Neuronal stem cell (in vitro differentiated cells): Measurements from ENCODE around the gene BANF1.

Source experiments
- DNase-seq: peaks from one replicate; pipeline ENCODE4 v3.0.0-alpha.2; 2013; ENCODE audit warnings: low spot score
- H2AFZ ChIP-seq: one replicate; pipeline ENCODE4 v1.6.1; 2013; ENCODE audit warnings: mild to moderate bottlenecking, low read length, inconsistent platforms
- H2AK5ac ChIP-seq: 2 replicates; pipeline ENCODE4 v1.6.1; 2013; ENCODE audit warnings: low read depth, mild to moderate bottlenecking, inconsistent platforms, low read length, moderate library complexity, mixed read lengths
- H2BK120ac ChIP-seq: 2 replicates; pipeline ENCODE4 v1.6.1; 2013; ENCODE audit warnings: low read depth, mild to moderate bottlenecking, inconsistent platforms, low read length, moderate library complexity, mixed read lengths
- H2BK12ac ChIP-seq: one replicate; pipeline ENCODE4 v1.6.1; 2013; ENCODE audit warnings: low read length, inconsistent platforms
- H2BK15ac ChIP-seq: 2 replicates; pipeline ENCODE4 v1.6.1; 2013; ENCODE audit warnings: mild to moderate bottlenecking, low read length, inconsistent platforms, mixed read lengths
- H2BK5ac ChIP-seq: one replicate; pipeline ENCODE4 v1.6.1; 2013; ENCODE audit warnings: inconsistent platforms, mild to moderate bottlenecking, low read length, moderate library complexity
- H3K14ac ChIP-seq: one replicate; pipeline ENCODE4 v1.6.1; 2013; ENCODE audit warnings: low read length, inconsistent platforms
- H3K18ac ChIP-seq: 2 replicates; pipeline ENCODE4 v1.6.1; 2013; ENCODE audit warnings: low read length, inconsistent platforms
- H3K23ac ChIP-seq: 2 replicates; pipeline ENCODE4 v1.6.1; 2013; ENCODE audit warnings: low read depth, mild to moderate bottlenecking, mixed read lengths, low read length, inconsistent platforms; ENCODE audit not compliant: poor library complexity
- H3K27ac ChIP-seq: replicated peaks from 3 replicates; pipeline ENCODE4 v1.5.1; 2013; ENCODE audit warnings: low read length, inconsistent platforms
- H3K27me3 ChIP-seq, 3 experiments: 2 replicates each; pipeline ENCODE4 v1.6.1; 2013; ENCODE audit warnings: low read length in 3 of 3, mild to moderate bottlenecking in 2 of 3, inconsistent platforms in 1 of 3, low read depth in 1 of 3, mixed read lengths in 1 of 3, moderate library complexity in 1 of 3; ENCODE audit not compliant: control insufficient read depth in 3 of 3, insufficient read depth in 3 of 3
- H3K36me3 ChIP-seq, 2 donors: replicated peaks in 1 of 2; 2 replicates each; pipeline ENCODE4 v1.6.1; 2013; ENCODE audit warnings: low read length in 2 of 2; ENCODE audit not compliant: control insufficient read depth in 2 of 2, insufficient read depth in 2 of 2
- H3K4ac ChIP-seq: 2 replicates; pipeline ENCODE4 v1.6.1; 2013; ENCODE audit warnings: inconsistent platforms, mild to moderate bottlenecking, low read length, moderate library complexity
- H3K4me1 ChIP-seq, 2 donors: 1 replicate in 1 of 2; 2 replicates in 1 of 2; pipeline ENCODE4 v1.6.1; 2013; ENCODE audit warnings: low read length in 2 of 2, low read depth in 1 of 2; ENCODE audit not compliant: control insufficient read depth in 2 of 2, insufficient read depth in 1 of 2
- H3K4me2 ChIP-seq: one replicate; pipeline ENCODE4 v1.6.1; 2013; ENCODE audit warnings: mild to moderate bottlenecking, low read length, inconsistent platforms; ENCODE audit not compliant: insufficient read depth, poor library complexity, severe bottlenecking
- H3K4me3 ChIP-seq, 2 donors: 2 replicates each; pipeline ENCODE4 v1.5.1; 2013; ENCODE audit warnings: low read length in 2 of 2, mild to moderate bottlenecking in 2 of 2, inconsistent platforms in 1 of 2, moderate library complexity in 1 of 2
- H3K79me1 ChIP-seq: one replicate; pipeline ENCODE4 v1.6.1; 2013; ENCODE audit warnings: low read depth, mild to moderate bottlenecking, inconsistent platforms, low read length, moderate library complexity
- H3K9ac ChIP-seq: one replicate; pipeline ENCODE4 v1.6.1; 2013; ENCODE audit warnings: mild to moderate bottlenecking, low read depth, low read length, inconsistent platforms; ENCODE audit not compliant: poor library complexity
- H3K9me3 ChIP-seq, 2 donors: replicated peaks in 1 of 2; 2 replicates each; pipeline versions ENCODE3 to v1.6.1; 2013; ENCODE audit warnings: low read length in 2 of 2, mild to moderate bottlenecking in 2 of 2, inconsistent platforms in 1 of 2, low read depth in 1 of 2, mixed read lengths in 1 of 2, moderate library complexity in 1 of 2; ENCODE audit not compliant: control insufficient read depth in 2 of 2, insufficient read depth in 1 of 2
- H4K8ac ChIP-seq: one replicate; pipeline ENCODE4 v1.6.1; 2013; ENCODE audit warnings: low read depth, mild to moderate bottlenecking, inconsistent platforms, low read length, moderate library complexity
- H4K91ac ChIP-seq: one replicate; pipeline ENCODE4 v1.6.1; 2013; ENCODE audit warnings: low read length, low read depth, mild to moderate bottlenecking, inconsistent platforms; ENCODE audit not compliant: poor library complexity
- WGBS, 2 donors: extraction: QIAGEN DNeasy Blood & Tissue Kit; methylation state at CpG; one replicate each; pipeline ENCODE4 v1.1.7; 2013; ENCODE audit warnings: missing lambda C conversion rate in 2 of 2, mixed read lengths in 1 of 2; ENCODE audit not compliant: insufficient read length in 2 of 2, insufficient replicate concordance in 1 of 2; ENCODE audit errors: extremely low coverage in 2 of 2; 5-methylcytosine and 5-hydroxymethylcytosine counted together

BANF1 gene

DNA sequence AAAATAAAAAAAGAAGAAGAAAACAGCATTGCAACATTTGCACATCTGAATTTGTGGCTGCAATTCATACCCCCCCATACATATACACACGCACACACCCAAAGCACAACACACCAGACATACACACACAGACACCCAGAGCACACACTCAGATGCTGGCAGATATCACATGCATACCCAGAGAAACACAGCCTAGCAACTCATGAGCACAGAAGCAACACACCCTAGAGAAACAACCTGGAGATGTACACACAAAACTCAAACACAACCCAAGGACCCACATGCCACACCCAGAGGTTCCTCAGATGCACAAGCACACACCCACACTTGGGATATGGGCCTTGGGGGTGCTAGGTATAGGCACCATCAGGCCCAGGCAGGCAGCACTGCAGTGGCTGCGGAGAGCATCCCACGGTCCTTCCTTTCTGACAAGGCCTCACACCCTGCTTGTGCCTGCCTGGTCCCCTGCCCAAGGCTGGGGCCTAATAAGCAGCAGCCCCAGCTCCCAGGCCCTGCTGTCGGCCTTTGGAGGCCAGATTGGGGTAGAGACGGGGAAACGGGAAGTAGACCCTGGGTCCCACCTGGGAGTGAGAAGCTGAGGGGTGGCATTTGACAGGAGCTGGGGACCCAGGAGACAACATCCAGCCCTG lies 12.6 kb downstream of the BANF1 start:
- H2BK5ac ChIP-seq: no peak overlapping the region
- H3K18ac ChIP-seq: peak overlapping the region; percentile 57
- no peak overlapping the region for H3K4me2 ChIP-seq
- no peak overlapping the region for H3K9ac ChIP-seq
- H4K91ac ChIP-seq: no peak overlapping the region
- no peaks in the 10 kb centered on the region for H3K36me3 ChIP-seq
- H3K9me3 ChIP-seq: peaks cover 0 to 2% of the 10 kb centered on the region in 2 donors
- peaks cover 0 to 71% (median 20%) of the 10 kb centered on the region in 3 experiments for H3K27me3 ChIP-seq
- no peak overlapping the region for H2BK12ac ChIP-seq
- no CpG with 5 or more reads among the region's 6 CpGs for WGBS, 2 donors
- no peak overlapping the region for H3K4ac ChIP-seq
- H2BK15ac ChIP-seq: peak overlapping the region; percentile 75
- H4K8ac ChIP-seq: no peak overlapping the region
- no peak overlapping the region for H3K27ac ChIP-seq
- DNase-seq: no peak
- peak overlapping the region; percentile 56 for H2AK5ac ChIP-seq
- peak overlapping the region; percentile 31 for H2BK120ac ChIP-seq
- peak overlapping the region; percentile 31 for H3K23ac ChIP-seq
- no peak overlapping the region for H3K14ac ChIP-seq
- no peaks in the 10 kb centered on the region for H3K79me1 ChIP-seq
- no peak overlapping the region for H2AFZ ChIP-seq
- no peak overlapping the region for H3K4me3 ChIP-seq
- H3K4me1 ChIP-seq: peaks cover 3 to 4% of the 10 kb centered on the region in 2 donors

DNA sequence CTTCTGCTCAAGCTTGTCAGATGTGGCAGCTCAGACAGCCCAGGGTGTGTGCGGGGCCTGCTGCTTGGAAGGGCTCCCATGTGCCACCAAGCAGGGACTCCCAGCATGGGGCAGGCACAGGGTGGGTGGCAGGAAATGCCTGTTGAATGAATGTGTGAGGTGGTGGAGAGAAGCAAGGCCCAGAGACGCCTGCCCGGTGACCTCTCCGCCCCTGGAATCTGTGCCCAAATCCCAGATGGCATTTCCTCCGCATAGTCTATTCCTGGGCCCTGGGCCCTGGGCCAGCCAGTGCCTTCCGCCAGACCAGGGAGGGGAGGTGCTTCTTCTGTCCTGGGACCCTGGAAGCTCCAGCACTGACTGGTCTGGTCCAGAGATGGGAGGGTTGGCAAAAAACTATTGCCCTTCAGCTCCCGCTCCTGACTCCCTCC lies 13.2 kb downstream of the BANF1 start:
- peaks cover 0 to 2% of the 10 kb centered on the region in 2 donors for H3K9me3 ChIP-seq
- H3K14ac ChIP-seq: no peak overlapping the region
- no peak overlapping the region for H3K4me2 ChIP-seq
- H2BK12ac ChIP-seq: no peak overlapping the region
- WGBS, 2 donors: no CpG with 5 or more reads among the region's 7 CpGs
- no peak overlapping the region for H3K4ac ChIP-seq
- peaks cover 3 to 4% of the 10 kb centered on the region in 2 donors for H3K4me1 ChIP-seq
- H2BK5ac ChIP-seq: no peak overlapping the region
- H3K36me3 ChIP-seq: no peaks in the 10 kb centered on the region
- peaks cover 0 to 69% (median 20%) of the 10 kb centered on the region in 3 experiments for H3K27me3 ChIP-seq
- H2BK120ac ChIP-seq: peak overlapping the region; percentile 31
- H3K18ac ChIP-seq: no peak overlapping the region
- H4K91ac ChIP-seq: no peak overlapping the region
- H2AK5ac ChIP-seq: peak overlapping the region; percentile 56
- H4K8ac ChIP-seq: no peak overlapping the region
- H3K23ac ChIP-seq: peak overlapping the region; percentile 31
- no peak overlapping the region for H3K4me3 ChIP-seq
- no peaks in the 10 kb centered on the region for H3K79me1 ChIP-seq
- H3K9ac ChIP-seq: no peak overlapping the region
- H3K27ac ChIP-seq: no peak overlapping the region
- no peak overlapping the region for H2AFZ ChIP-seq
- peak overlapping the region; percentile 75 for H2BK15ac ChIP-seq
- no peak for DNase-seq

DNA sequence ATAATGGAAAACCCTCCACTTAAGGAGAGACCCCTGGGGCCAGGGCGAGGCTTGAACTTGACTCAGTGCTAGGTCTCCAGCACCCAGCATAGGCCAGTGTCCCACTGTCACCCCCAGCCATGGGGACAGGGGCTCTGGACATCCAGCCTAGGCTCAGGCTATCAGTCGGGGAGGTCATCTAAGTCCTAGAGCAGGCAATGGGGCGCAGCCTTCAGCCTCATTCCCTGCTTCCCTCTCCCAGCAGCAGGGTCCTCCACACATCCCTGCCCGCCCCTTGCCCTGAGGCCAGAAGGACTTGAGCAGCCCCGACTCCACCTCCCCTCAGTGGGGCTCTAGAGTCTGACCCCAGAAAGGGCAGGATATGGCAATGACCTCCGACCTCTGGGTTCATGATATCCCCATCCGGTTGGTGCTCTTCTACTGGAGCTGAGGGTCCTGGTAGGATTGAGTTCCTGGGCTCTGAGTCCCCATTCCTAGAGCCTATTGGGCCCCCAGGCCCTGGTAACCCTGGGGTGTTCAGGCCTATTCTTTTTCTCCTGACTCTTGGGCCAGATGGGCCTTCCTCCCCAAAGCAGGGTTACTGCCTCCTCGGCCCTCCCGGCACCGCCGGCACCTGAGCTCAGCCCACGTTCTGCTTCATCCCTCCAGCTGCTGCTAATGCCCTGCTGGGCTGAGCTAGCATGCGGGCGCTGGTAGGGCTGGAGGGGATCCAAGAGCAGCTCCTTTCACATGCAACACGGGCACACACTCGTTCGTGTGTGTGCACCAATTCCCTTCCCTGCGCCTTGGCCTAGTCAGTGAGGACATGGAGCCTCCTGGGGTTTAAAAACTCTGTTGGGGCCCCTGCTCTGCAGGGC lies 13.9 kb downstream of the BANF1 start:
- DNase-seq: no peak
- H3K14ac ChIP-seq: no peak overlapping the region
- no peak overlapping the region for H4K8ac ChIP-seq
- H3K9me3 ChIP-seq: peaks cover 0 to 2% of the 10 kb centered on the region in 2 donors
- H3K4me1 ChIP-seq: peaks cover 3 to 4% of the 10 kb centered on the region in 2 donors
- no peak overlapping the region for H2BK12ac ChIP-seq
- H2AK5ac ChIP-seq: no peak overlapping the region
- WGBS, 2 donors: no CpG with 5 or more reads among the region's 18 CpGs
- H2BK120ac ChIP-seq: no peak overlapping the region
- H3K4me3 ChIP-seq: no peak overlapping the region
- no peak overlapping the region for H2AFZ ChIP-seq
- H2BK15ac ChIP-seq: no peak overlapping the region
- H3K18ac ChIP-seq: no peak overlapping the region
- H3K27ac ChIP-seq: no peak overlapping the region
- no peak overlapping the region for H3K9ac ChIP-seq
- H3K4ac ChIP-seq: no peak overlapping the region
- H3K36me3 ChIP-seq: no peaks in the 10 kb centered on the region
- H3K27me3 ChIP-seq: peaks cover 0 to 66% (median 19%) of the 10 kb centered on the region in 3 experiments
- H3K4me2 ChIP-seq: no peak overlapping the region
- H4K91ac ChIP-seq: no peak overlapping the region
- no peak overlapping the region for H3K23ac ChIP-seq
- no peaks in the 10 kb centered on the region for H3K79me1 ChIP-seq
- H2BK5ac ChIP-seq: no peak overlapping the region

DNA sequence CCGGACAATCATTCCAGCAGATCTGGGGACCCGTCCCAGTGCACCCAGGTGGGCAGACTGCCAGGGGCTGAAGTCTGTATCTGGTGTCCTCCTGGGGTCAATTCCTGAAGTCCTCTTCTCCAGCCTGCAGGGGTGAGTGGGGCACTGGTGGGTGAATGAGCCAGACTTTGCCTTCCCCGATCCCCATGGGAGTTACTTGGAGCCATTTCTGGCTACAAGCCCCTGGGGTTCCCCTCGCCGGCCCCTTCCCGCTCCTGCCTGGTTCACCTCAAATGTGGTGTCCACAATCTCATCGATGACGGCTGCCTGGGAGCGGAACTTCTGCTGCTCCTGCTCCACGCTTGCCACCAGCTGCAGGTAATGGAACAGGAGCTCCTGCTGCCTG lies 14.5 kb downstream of the BANF1 start:
- Histone ChIP-seq H3K18ac (no peak overlapping the region), H3K4me1 (peaks cover 2 to 3% of the 10 kb centered on the region in 2 donors), H3K9ac (no peak overlapping the region), H3K27ac (no peak overlapping the region), H4K91ac (no peak overlapping the region), H3K4me3 (no peak overlapping the region), H2BK15ac (peak overlapping the region; percentile 49), H3K4me2 (no peak overlapping the region), H2AK5ac (peak overlapping the region; percentile 56), H3K23ac (no peak overlapping the region), H3K79me1 (no peaks in the 10 kb centered on the region), H2BK12ac (no peak overlapping the region), H4K8ac (no peak overlapping the region), H3K4ac (no peak overlapping the region), H2AFZ (no peak overlapping the region), H2BK120ac (no peak overlapping the region), H3K14ac (no peak overlapping the region), H3K36me3 (no peaks in the 10 kb centered on the region), H3K27me3 (peaks cover 0 to 65% (median 15%) of the 10 kb centered on the region in 3 experiments), H2BK5ac (no peak overlapping the region), H3K9me3 (no peaks in the 10 kb centered on the region)
- DNase-seq: no peak
- WGBS, 2 donors: no CpG with 5 or more reads among the region's 10 CpGs
